Rectal smooth muscle tissue (tissue), 1 donor: ENCODE results near the gene WDFY3.
"Not testable (repeated sequence)": the region's sequence is repeated elsewhere in the genome, so short reads cannot be mapped to it uniquely, and the experiment has no call there.

ENCODE experiments used
- H3K27ac ChIP-seq: one replicate; pipeline ENCODE4 v1.7.0; 2013; ENCODE audit warnings: low read depth, low read length, inconsistent platforms
- H3K27me3 ChIP-seq: one replicate; pipeline ENCODE4 v1.7.0; 2013; ENCODE audit warnings: low read length; ENCODE audit not compliant: control insufficient read depth, insufficient read depth
- H3K36me3 ChIP-seq: one replicate; pipeline ENCODE4 v1.7.0; 2013; ENCODE audit warnings: low read length; ENCODE audit not compliant: control insufficient read depth, insufficient read depth
- H3K4me1 ChIP-seq: one replicate; pipeline ENCODE4 v1.7.0; 2013; ENCODE audit warnings: low read length; ENCODE audit not compliant: control insufficient read depth, insufficient read depth
- H3K4me3 ChIP-seq: one replicate; pipeline ENCODE4 v1.7.0; 2013; ENCODE audit warnings: low read length
- H3K9ac ChIP-seq: one replicate; pipeline ENCODE4 v1.7.0; 2013; ENCODE audit warnings: low read length

WDFY3 gene

DNA sequence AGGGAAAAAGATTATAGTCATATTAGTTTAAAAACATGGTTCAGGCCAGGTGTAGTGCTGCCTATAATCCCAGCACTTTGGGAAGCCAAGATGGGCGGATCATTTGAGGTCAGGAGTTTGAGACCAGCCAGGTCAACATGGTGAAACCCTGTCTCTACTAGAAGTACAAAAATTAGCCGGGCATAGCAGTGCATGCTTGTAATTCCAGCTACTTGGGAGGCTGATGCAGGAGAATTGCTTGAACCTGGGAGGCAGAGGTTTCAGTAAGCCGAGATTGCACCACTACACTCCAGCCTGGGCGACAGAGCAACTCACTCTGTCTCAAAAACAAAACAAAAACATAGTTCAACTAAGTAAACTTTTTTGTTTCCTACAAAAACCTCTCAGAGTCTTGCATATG is 283.8 kb downstream of the WDFY3 start:
- not testable (repeated sequence) for H3K4me3 ChIP-seq, H3K27ac ChIP-seq, H3K4me1 ChIP-seq, H3K27me3 ChIP-seq, H3K36me3 ChIP-seq, H3K9ac ChIP-seq

DNA sequence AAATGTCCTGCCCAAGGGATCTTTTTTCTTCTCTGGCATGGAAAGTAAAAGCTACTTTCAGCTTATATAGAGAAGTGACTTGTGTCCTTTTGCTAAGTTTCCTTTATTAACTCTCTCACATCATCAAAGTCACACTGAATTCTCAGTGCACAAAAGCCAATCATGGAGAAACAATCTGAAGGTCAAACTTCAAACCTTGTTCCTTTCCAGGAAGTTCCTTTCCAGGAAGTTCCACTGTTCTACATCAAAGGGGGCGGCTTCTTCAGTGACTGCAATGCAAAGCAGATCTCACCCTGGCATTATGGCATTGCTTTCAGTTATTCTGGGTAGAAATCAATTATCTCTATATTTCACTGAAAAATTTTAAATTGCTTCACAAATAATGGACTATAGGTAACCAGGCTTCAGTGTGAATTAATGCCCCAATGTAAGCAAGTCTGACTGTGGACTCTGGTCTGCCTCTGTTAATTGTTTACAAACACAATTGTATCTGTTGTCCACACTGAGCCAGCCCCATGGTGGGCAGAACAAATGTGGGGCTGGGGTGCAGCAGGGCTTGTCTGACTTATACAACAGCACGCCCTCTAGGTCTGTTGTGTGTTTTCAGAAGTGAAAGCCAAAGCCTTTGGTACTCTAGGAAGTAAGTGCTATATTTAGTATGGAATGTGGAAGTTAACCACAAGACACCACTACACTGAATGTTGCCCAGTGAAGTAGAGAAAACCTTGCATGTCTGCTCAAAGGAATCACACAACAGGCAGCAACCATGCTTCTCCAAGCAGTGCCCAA is 284.8 kb downstream of the WDFY3 start:
- Histone ChIP-seq H3K9ac (no peak overlapping the region), H3K4me3 (no peak overlapping the region), H3K27me3 (no peaks in the 10 kb centered on the region), H3K27ac (no peak overlapping the region), H3K4me1 (no peaks in the 10 kb centered on the region), H3K36me3 (peaks cover 12% of the 10 kb centered on the region)

DNA sequence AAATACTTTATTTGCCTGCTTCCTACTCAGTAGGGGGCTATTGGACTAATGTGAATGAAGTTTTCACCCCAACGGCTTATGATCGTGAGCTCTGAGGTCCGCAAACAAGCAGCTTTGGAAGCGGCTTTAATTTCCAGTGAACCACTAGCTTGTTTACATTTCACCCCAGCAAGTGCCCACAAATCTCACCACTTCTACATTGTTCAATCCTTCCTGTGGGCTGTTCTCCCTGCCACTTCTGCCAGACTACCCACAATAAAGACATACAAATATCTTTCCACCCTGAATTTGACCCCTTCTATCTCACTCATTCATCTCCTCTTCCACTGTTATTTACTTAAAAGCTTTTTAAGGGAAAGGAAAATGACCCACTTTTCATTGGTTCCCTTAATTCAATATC is 285.5 kb downstream of the WDFY3 start:
- H3K9ac ChIP-seq, result no peak overlapping the region
- H3K36me3 ChIP-seq, result peaks cover 12% of the 10 kb centered on the region
- H3K27ac ChIP-seq, result no peak overlapping the region
- no peak overlapping the region for H3K4me3 ChIP-seq
- H3K4me1 ChIP-seq, result no peaks in the 10 kb centered on the region
- H3K27me3 ChIP-seq, result no peaks in the 10 kb centered on the region

DNA sequence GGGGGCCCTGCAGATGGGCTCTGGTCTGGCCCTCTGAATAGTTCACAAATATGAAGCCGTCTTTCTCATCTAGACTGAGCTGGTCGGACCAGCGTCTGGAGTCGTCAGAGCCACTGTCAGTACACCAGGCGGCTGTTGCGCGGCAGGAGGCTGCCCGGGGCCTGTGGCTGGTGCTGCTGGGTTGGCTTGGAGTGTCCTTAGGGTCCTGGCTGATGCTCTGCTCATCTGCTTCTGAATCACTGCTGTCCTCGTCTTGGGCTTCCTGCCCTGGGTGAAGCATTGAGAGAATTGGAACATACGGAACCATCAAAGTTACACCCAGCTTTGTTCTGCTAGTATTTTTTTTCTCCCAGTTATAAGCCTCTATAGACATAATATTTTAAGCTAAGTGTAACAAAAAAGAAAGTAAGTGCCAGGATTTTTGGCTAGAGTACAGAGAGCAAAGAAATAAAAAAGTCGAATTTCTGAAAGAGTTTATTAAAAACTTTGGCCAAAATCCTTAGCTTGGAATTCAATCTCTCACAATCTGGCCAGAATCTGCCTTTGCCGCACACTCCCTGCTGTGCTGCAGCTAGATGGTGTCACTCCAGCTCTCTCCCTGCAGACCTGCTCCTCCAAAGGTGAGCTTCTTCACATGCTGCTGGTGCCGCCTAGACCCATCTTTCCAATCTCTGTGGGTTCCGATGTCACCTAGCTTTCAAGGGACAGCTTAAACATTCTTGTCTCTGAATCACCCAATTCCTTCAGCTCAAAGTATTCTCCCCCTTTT is 287.3 kb downstream of the WDFY3 start:
- Histone ChIP-seq H3K27me3 (no peaks in the 10 kb centered on the region), H3K9ac (no peak overlapping the region), H3K4me3 (no peak overlapping the region), H3K36me3 (peaks cover 10% of the 10 kb centered on the region), H3K4me1 (no peaks in the 10 kb centered on the region), H3K27ac (no peak overlapping the region)

GRCh38 chr4:84677995-84678394 is 288.5 kb downstream of the WDFY3 start:
- Histone ChIP-seq H3K27me3 (no peaks in the 10 kb centered on the region), H3K4me3 (no peak overlapping the region), H3K36me3 (peaks cover 6% of the 10 kb centered on the region), H3K4me1 (no peaks in the 10 kb centered on the region), H3K9ac (no peak overlapping the region), H3K27ac (no peak overlapping the region)

GRCh38 chr4:84677093-84677492 is 289.4 kb downstream of the WDFY3 start:
- no peak overlapping the region for H3K4me3 ChIP-seq
- H3K27ac ChIP-seq, result no peak overlapping the region
- H3K4me1 ChIP-seq, result no peaks in the 10 kb centered on the region
- peaks cover 4% of the 10 kb centered on the region for H3K36me3 ChIP-seq
- no peaks in the 10 kb centered on the region for H3K27me3 ChIP-seq
- no peak overlapping the region for H3K9ac ChIP-seq

DNA sequence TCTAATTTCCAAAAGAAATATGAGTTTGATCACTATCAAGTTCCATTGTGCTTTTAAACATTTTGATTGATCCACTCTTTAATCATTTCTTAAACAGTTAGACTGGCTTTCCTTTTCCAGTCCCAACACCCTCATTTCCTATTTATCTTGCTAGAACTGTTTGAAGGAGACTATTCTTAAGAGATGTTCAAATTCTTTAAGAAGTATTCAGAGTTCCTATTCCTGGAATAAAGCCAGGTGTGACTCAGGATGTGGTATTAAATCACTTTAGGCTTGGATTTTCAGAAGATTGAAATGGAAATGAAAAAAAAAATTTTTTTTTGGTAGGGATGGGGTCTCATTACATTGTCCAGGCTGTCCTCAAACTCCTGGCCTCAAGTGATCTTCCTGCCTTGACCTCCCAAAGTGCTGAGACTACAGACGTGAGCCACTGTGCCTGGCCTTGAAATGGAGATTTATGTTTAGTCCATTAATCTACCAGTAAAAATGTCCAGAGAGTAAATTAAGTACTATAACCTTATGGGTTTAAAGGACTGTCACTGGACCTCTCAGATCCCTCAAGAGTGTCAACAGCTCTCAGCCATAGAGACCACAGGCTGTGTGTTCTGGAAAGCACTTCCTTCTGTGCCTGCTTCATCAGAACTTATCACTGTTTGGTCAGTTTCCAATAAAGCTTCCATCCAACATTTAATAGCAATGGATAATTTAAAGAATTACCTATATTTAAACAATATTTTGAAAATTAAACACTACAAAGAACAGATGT is 292.8 kb downstream of the WDFY3 start:
- H3K27ac ChIP-seq, result no peak overlapping the region

DNA sequence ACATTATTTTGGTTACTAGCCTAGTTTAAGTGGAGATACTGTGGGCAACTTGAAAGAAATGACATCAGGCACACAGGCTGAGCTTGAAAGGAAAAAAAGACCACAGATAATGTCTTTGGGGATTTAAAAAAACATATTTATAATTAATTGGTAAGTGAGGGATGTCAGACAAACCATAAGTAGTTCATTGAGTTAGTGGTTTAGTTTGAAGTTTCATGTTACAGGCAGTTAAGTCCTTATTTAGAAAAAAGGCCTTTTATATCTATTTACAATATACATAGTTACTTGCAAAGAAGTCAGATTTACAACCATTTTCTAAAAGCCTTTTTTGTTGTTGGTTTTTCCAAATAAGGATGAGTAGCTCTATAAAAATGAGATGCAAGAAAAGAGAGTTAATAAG is 294.3 kb downstream of the WDFY3 start:
- H3K4me1 ChIP-seq, result no peaks in the 10 kb centered on the region
- no peak overlapping the region for H3K9ac ChIP-seq
- H3K27me3 ChIP-seq, result no peaks in the 10 kb centered on the region
- H3K36me3 ChIP-seq, result peaks cover 4% of the 10 kb centered on the region
- H3K27ac ChIP-seq, result no peak overlapping the region
- no peak overlapping the region for H3K4me3 ChIP-seq

More for the DNA sequence above, 292.8 kb downstream of the WDFY3 start:
- H3K4me1 ChIP-seq, result no peaks in the 10 kb centered on the region
- H3K36me3 ChIP-seq, result peaks cover 4% of the 10 kb centered on the region
- no peak overlapping the region for H3K9ac ChIP-seq
- no peaks in the 10 kb centered on the region for H3K27me3 ChIP-seq
- H3K4me3 ChIP-seq, result no peak overlapping the region

- H3K9ac ChIP-seq, result no peak overlapping the region
- H3K36me3 ChIP-seq, result no peaks in the 10 kb centered on the region
- H3K4me1 ChIP-seq, result no peaks in the 10 kb centered on the region
- H3K27ac ChIP-seq, result no peak overlapping the region
- H3K27me3 ChIP-seq, result no peaks in the 10 kb centered on the region
- no peak overlapping the region for H3K4me3 ChIP-seq
Measured at GRCh38 chr4:84669201-84669600, 297.3 kb downstream of the WDFY3 start.

DNA sequence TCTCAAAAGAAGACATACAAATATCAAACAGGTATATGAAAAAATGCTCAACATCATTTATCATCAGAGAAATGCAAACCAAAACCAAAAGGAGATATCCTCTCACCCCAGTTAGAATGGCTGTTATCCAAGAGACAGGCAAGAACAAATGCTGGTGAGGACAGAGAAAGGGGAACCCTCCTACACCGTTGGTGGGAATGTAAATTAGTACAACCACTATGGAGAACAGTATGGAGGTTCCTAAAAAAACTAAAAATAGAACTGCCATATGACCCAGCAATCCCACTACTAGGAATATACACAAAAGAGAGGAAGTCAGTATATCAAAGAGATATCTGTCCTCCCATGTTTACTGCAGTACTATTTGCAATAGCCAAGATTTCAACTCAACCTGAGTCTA is 300.1 kb downstream of the WDFY3 start:
- Histone ChIP-seq H3K9ac (no peak overlapping the region), H3K27me3 (no peaks in the 10 kb centered on the region), H3K4me1 (no peaks in the 10 kb centered on the region), H3K27ac (no peak overlapping the region), H3K36me3 (no peaks in the 10 kb centered on the region), H3K4me3 (no peak overlapping the region)

DNA sequence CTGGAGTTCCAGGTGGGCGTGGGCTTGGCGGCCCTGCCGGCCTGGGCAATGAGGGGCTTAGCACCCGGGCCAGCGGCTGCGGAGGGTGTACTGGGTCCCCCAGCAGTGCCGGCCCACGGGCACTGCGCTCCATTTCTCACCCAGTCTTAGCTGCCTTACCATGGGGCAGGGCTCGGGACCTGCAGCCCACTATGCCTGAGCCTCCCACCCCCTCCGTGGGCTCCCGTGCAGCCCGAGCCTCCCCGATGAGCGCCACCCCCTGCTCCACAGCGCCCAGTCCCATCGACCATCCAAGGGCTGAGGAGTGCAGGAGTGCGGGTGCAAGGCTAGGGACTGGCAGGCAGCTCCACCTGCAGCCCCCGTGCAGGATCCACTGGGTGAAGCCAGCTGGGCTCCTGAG is 301.7 kb downstream of the WDFY3 start:
- not testable (repeated sequence) for H3K27me3 ChIP-seq, H3K4me1 ChIP-seq, H3K36me3 ChIP-seq, H3K4me3 ChIP-seq, H3K27ac ChIP-seq, H3K9ac ChIP-seq

DNA sequence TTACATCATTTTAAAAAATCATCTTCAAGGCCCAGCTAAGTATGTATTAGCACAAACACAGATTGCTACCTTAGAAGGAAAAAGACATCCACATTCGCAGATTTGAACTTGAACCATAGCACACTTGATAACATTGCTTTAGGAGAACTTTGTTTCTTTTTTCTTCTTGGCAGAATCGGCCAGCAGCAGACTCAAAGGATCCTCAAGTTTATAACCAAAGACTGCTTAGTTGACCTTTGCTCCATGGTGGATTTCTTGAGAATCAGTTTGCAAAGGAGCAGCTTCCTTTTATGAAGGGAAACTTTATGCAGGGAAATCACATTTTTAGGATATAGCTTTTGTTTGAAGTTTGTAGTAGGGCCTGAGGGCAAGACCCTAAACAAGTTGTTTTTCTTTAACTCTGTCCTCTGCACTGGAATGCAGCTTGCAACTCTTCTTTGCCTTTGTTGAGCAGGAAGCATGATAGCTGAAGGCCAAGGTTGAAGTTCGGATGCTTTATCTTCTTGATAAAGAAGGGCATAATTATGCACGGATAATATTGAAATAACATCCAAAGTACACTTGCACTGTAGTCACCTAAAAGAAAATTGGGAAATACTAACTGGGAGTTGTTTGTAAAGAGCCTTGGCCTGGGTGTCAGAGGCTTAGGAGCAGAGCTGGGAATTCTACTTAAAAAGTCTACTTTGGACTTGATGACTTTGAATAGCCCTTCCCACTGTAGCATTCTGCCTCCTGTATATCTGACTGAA is 305.1 kb downstream of the WDFY3 start:
- Histone ChIP-seq H3K36me3 (no peaks in the 10 kb centered on the region), H3K4me3 (no peak overlapping the region), H3K27ac (no peak overlapping the region), H3K27me3 (no peaks in the 10 kb centered on the region), H3K4me1 (no peaks in the 10 kb centered on the region), H3K9ac (no peak overlapping the region)
